KMS-11 (cell line): ENCODE results near the gene KIRREL2.

Experiments used
- H2AFZ ChIP-seq: fragments of 200-600 bp; sonication (generic); 2 replicates; pipeline ENCODE4 v1.6.1; 2016; ENCODE audit warnings: antibody characterized with exemption, mixed run types, low read depth
- H3K27ac ChIP-seq: fragments of 200-600 bp; sonication (generic); 2 replicates; pipeline ENCODE4 v1.6.1; 2016; ENCODE audit warnings: mild to moderate bottlenecking, mixed run types
- H3K27me3 ChIP-seq: fragments of 200-600 bp; sonication (generic); 2 replicates; pipeline ENCODE4 v1.6.1; 2017; ENCODE audit warnings: mild to moderate bottlenecking, low read depth, mixed run types, moderate library complexity; ENCODE audit not compliant: insufficient read depth
- H3K36me3 ChIP-seq: fragments of 200-600 bp; sonication (generic); 2 replicates; pipeline ENCODE4 v1.6.1; 2017; ENCODE audit warnings: mild to moderate bottlenecking, mixed run types; ENCODE audit not compliant: insufficient read depth
- H3K4me1 ChIP-seq: fragments of 200-600 bp; sonication (generic); 2 replicates; pipeline ENCODE4 v1.6.1; 2016; ENCODE audit warnings: mild to moderate bottlenecking, low read depth, mixed run types; ENCODE audit not compliant: poor library complexity, severe bottlenecking
- H3K4me2 ChIP-seq: fragments of 200-600 bp; sonication (generic); 2 replicates; pipeline ENCODE4 v1.7.0; 2016; ENCODE audit warnings: mild to moderate bottlenecking, mixed run types
- H3K4me3 ChIP-seq: fragments of 200-600 bp; sonication (generic); IDR thresholded peaks from 2 replicates; pipeline ENCODE4 v1.6.1; 2017; ENCODE audit warnings: low read depth, low read length, mixed read lengths; ENCODE audit not compliant: insufficient read depth
- H3K79me2 ChIP-seq: fragments of 200-600 bp; sonication (generic); 2 replicates; pipeline ENCODE4 v1.6.1; 2016; ENCODE audit warnings: low read depth, mixed run types; ENCODE audit not compliant: insufficient read depth
- H3K9ac ChIP-seq: fragments of 200-600 bp; sonication (generic); 2 replicates; pipeline ENCODE4 v1.6.1; 2016; ENCODE audit warnings: mild to moderate bottlenecking, mixed run types
- H4K20me1 ChIP-seq: fragments of 200-600 bp; sonication (generic); 2 replicates; pipeline ENCODE4 v1.6.1; 2016; ENCODE audit warnings: mild to moderate bottlenecking, mixed run types; ENCODE audit not compliant: insufficient read depth
- TF ChIP-seq, protein P1 (sequence below): fragments of 200-600 bp; sonication (generic); conservative IDR thresholded peaks from 2 replicates; pipeline ENCODE4 v1.6.1; 2017; ENCODE audit warnings: low read depth, mild to moderate bottlenecking, antibody characterized with exemption, low read length, moderate library complexity, mixed read lengths

Gene KIRREL2

DNA sequence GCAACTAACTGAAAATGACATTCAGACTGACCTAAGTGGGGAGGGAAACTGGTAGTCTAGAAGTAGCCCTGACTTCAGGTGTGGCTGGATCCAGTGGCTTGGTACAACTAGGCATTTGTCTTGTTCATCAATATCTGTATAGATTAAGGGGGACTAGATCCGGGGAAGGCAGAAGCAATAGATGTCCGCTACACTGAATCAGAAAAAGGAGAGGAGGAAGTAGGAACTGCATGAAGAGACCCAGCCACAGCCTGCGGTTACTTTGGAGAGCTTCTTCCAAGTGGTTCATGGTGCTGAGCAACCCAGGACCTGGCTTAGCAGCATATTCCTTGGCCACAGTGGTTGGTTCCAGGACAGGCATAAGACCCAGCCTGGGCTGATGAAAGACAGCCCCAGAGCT lies 34.1 kb upstream of the KIRREL2 start:
- Histone ChIP-seq H3K27ac (no peak overlapping the region), H3K9ac (no peak overlapping the region), H3K79me2 (no peaks in the 10 kb centered on the region), H2AFZ (no peak overlapping the region), H3K4me2 (no peak overlapping the region), H3K36me3 (no peaks in the 10 kb centered on the region), H3K4me1 (no peaks in the 10 kb centered on the region), H3K4me3 (no peak overlapping the region), H3K27me3 (peaks cover 47% of the 10 kb centered on the region), H4K20me1 (no peaks in the 10 kb centered on the region)
- TF ChIP-seq, protein P1, sequence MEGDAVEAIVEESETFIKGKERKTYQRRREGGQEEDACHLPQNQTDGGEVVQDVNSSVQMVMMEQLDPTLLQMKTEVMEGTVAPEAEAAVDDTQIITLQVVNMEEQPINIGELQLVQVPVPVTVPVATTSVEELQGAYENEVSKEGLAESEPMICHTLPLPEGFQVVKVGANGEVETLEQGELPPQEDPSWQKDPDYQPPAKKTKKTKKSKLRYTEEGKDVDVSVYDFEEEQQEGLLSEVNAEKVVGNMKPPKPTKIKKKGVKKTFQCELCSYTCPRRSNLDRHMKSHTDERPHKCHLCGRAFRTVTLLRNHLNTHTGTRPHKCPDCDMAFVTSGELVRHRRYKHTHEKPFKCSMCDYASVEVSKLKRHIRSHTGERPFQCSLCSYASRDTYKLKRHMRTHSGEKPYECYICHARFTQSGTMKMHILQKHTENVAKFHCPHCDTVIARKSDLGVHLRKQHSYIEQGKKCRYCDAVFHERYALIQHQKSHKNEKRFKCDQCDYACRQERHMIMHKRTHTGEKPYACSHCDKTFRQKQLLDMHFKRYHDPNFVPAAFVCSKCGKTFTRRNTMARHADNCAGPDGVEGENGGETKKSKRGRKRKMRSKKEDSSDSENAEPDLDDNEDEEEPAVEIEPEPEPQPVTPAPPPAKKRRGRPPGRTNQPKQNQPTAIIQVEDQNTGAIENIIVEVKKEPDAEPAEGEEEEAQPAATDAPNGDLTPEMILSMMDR = no peak

DNA sequence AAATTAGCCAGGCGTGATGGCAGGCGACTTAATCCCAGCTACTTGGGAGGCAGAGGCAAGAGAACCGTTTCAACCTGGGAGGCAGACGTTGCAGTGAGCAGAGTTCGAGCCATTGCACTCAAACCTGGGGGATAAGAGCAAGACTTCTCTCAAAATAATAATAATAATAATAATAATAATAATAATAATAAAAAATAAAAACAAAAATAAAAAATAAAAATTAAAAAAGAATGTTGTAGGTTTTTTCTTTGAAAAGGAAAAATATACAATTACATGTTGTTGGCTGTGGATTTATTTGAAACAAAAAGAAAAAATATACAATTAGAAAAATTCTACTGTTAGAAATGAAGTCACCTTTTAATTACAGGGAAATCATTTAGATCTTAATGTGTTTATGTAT lies 32.6 kb upstream of the KIRREL2 start:
- no peak overlapping the region for H3K4me3 ChIP-seq
- H4K20me1 ChIP-seq = no peaks in the 10 kb centered on the region
- H3K27ac ChIP-seq = no peak overlapping the region
- no peak overlapping the region for H3K9ac ChIP-seq
- H3K4me1 ChIP-seq = no peaks in the 10 kb centered on the region
- no peaks in the 10 kb centered on the region for H3K79me2 ChIP-seq
- H3K4me2 ChIP-seq = no peak overlapping the region
- no peak overlapping the region for H2AFZ ChIP-seq
- H3K27me3 ChIP-seq = peaks cover 55% of the 10 kb centered on the region
- TF ChIP-seq, protein P1 = no peak
- no peaks in the 10 kb centered on the region for H3K36me3 ChIP-seq

DNA sequence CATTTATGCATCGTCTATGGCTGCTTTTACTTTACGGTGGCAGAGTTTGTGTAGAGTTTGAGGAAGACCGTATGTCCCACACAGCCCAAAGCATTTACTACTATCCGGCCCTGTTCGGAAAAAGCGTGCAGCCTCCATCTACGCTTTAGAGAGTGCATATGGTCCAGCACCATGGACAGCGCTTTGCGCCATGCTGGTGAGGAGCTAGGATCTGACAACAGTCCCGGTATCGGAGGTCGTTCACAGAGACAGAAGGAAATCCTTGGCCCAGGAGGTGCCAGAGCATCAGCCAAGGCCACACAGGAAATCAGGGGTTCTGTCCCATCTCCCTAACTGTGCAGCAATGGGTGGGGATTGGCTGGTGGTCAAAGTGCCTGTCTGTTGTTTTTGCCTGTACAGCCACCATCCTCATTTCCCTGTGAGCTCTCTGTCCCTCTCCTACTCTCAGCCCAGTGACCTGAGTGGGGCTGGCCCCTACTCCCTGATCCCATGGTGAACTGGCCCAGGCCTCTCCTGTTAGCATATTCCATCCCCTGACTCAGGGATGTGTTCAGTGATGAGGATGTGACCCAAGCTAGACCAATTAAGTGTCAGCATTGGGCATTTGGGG lies 27.9 kb upstream of the KIRREL2 start:
- no peaks in the 10 kb centered on the region for H3K4me1 ChIP-seq
- H3K27me3 ChIP-seq = peaks cover 77% of the 10 kb centered on the region
- H4K20me1 ChIP-seq = no peaks in the 10 kb centered on the region
- H3K27ac ChIP-seq = no peak overlapping the region
- no peak overlapping the region for H2AFZ ChIP-seq
- H3K36me3 ChIP-seq = no peaks in the 10 kb centered on the region
- no peak overlapping the region for H3K9ac ChIP-seq
- H3K79me2 ChIP-seq = no peaks in the 10 kb centered on the region
- TF ChIP-seq, protein P1 = no peak
- H3K4me3 ChIP-seq = no peak overlapping the region
- no peak overlapping the region for H3K4me2 ChIP-seq

DNA sequence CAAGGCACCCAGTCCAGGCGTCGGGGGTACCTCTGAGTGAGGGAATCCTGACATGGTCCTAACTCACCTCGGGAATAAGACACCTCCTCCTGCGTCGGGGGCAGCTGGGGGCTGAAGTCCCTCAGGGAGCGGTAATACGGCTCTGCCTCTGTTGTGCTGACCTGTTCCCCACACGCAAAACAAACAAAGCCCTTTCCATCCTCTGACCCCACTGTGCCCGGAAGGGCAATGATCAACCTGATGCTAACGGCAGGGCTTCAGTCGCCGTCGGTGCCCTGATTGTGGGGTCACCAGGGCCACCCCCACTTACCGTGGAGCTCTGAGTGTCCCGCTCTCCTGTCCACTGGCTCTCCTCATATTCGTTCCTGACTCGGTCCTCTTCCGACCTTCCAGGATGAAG lies 25.7 kb upstream of the KIRREL2 start:
- Histone ChIP-seq H3K4me3 (no peak overlapping the region), H3K36me3 (no peaks in the 10 kb centered on the region), H3K79me2 (no peaks in the 10 kb centered on the region), H3K27me3 (peaks cover 83% of the 10 kb centered on the region), H3K9ac (no peak overlapping the region), H4K20me1 (no peaks in the 10 kb centered on the region), H3K4me1 (no peaks in the 10 kb centered on the region), H3K27ac (no peak overlapping the region), H2AFZ (no peak overlapping the region), H3K4me2 (no peak overlapping the region)
- TF ChIP-seq, protein P1 = no peak
